ENCODE results near the gene BCAP29.
"Not testable (repeated sequence)": the region's sequence is repeated elsewhere in the genome, so short reads cannot be mapped to it uniquely, and the experiment has no call there.

The BCAP29 gene

GRCh38 chr7:107628461-107629064 lies 48.5 kb downstream of the BCAP29 start:
- DNase-seq, result no peak

GRCh38 chr7:107630342-107630741 lies 50.3 kb downstream of the BCAP29 start:
- DNase-seq, result no peak

GRCh38 chr7:107631588-107632491 lies 51.8 kb downstream of the BCAP29 start:
- no peak for DNase-seq

GRCh38 chr7:107632492-107632865 lies 52.4 kb downstream of the BCAP29 start:
- no peak for DNase-seq

GRCh38 chr7:107638594-107638993 lies 58.5 kb downstream of the BCAP29 start:
- no peak for DNase-seq

- not testable (repeated sequence) for DNase-seq
These were observed 59.0 kb downstream of the BCAP29 start for GRCh38 chr7:107639070-107639469.

GRCh38 chr7:107641676-107642075 lies 61.6 kb downstream of the BCAP29 start:
- no peak for DNase-seq

GRCh38 chr7:107642501-107642900 lies 62.5 kb downstream of the BCAP29 start:
- no peak for DNase-seq

- no peak for DNase-seq
These were observed 63.4 kb downstream of the BCAP29 start for GRCh38 chr7:107643407-107643806.

GRCh38 chr7:107643938-107644308 lies 63.9 kb downstream of the BCAP29 start:
- DNase-seq, result no peak

- no peak for DNase-seq
These were observed 64.4 kb downstream of the BCAP29 start for GRCh38 chr7:107644309-107644974.

- DNase-seq, result no peak
These were observed 72.6 kb downstream of the BCAP29 start for GRCh38 chr7:107652642-107653041.

- DNase-seq, result no peak
These were observed 78.4 kb downstream of the BCAP29 start for GRCh38 chr7:107658467-107658866.

- peak; percentile 85 for DNase-seq
These were observed 79.6 kb downstream of the BCAP29 start for GRCh38 chr7:107659666-107660065.

GRCh38 chr7:107660381-107661080 lies 80.5 kb downstream of the BCAP29 start, which contains the start of gene SLC26A4:
TSS of gene SLC26A4 (plus strand) at chr7:107660828. CDS start at chr7:107661642, 814 bp downstream.
- peak; percentile 61 for DNase-seq

- DNase-seq, result peak; percentile 60
These were observed 81.2 kb downstream of the BCAP29 start for GRCh38 chr7:107661081-107661864.

- no peak for DNase-seq
These were observed 81.9 kb downstream of the BCAP29 start for GRCh38 chr7:107661865-107662379.

- DNase-seq, result no peak
These were observed 83.2 kb downstream of the BCAP29 start for GRCh38 chr7:107663196-107663595.

- DNase-seq, result no peak
These were observed 86.7 kb downstream of the BCAP29 start for GRCh38 chr7:107666790-107667189.

- DNase-seq, result no peak
These were observed 87.3 kb downstream of the BCAP29 start for GRCh38 chr7:107667341-107667740.

GRCh38 chr7:107668296-107668695 lies 88.2 kb downstream of the BCAP29 start:
- peak; percentile 17 for DNase-seq
